HEK293T (cell line): ENCODE measurements around the gene ENAH.

Experiments used
- ARNT ChIP-seq: fragments of 450-650 bp; IDR thresholded peaks from 2 replicates; pipeline ENCODE4 v1.6.1; 2017; ENCODE audit warnings: mild to moderate bottlenecking
- BHLHE40 ChIP-seq: fragments of 450-650 bp; IDR thresholded peaks from 2 replicates; pipeline ENCODE4 v1.6.1; 2016; ENCODE audit warnings: mild to moderate bottlenecking, moderate library complexity, borderline replicate concordance
- PKNOX1 ChIP-seq: fragments of 450-650 bp; IDR thresholded peaks from 2 replicates; pipeline ENCODE4 v1.6.1; 2016
- SP1 ChIP-seq: fragments of 450-650 bp; IDR thresholded peaks from 2 replicates; pipeline ENCODE4 v1.6.1; 2017
- SUZ12 ChIP-seq: fragments of 450-650 bp; IDR thresholded peaks from 2 replicates; pipeline ENCODE4 v1.6.1; 2016; ENCODE audit warnings: mild to moderate bottlenecking

- TF ChIP-seq BHLHE40 (no peak), SP1 (no peak), SUZ12 (no peak), PKNOX1 (no peak), ARNT (no peak)
These were observed 201.6 kb downstream of the ENAH start for GRCh38 chr1:225451340-225451739.
